Progenitor cell of endocrine pancreas (in vitro differentiated cells): ENCODE measurements around the gene SLC17A9. TPM values are rescaled to one million over a fixed set of nuclear protein-coding genes. Genes with fewer than 3 reads are reported as not detected.

Source experiments
- DNase-seq: peaks from one replicate; pipeline ENCODE4 v3.0.0; 2021; ENCODE audit warnings: low spot score; ENCODE audit not compliant: unreplicated experiment
- H3K27ac Mint-ChIP-seq: 2 replicates; pipeline ENCODE4 v1.8.0; 2021; ENCODE audit warnings: mild to moderate bottlenecking, moderate library complexity, mixed read lengths
- H3K27me3 Mint-ChIP-seq: 2 replicates; pipeline ENCODE4 v1.8.0; 2021; ENCODE audit warnings: mixed read lengths
- H3K36me3 Mint-ChIP-seq: 2 replicates; pipeline ENCODE4 v1.8.0; 2022; ENCODE audit warnings: mixed read lengths; ENCODE audit not compliant: insufficient read depth
- H3K4me1 Mint-ChIP-seq: 2 replicates; pipeline ENCODE4 v1.8.0; 2021; ENCODE audit warnings: low read depth, mixed read lengths
- H3K4me3 Mint-ChIP-seq: 2 replicates; pipeline ENCODE4 v1.8.0; 2021; ENCODE audit warnings: low read depth, mild to moderate bottlenecking, moderate library complexity, mixed read lengths
- H3K9me3 Mint-ChIP-seq: 2 replicates; pipeline ENCODE4 v1.8.0; 2021; ENCODE audit warnings: low read depth, mixed read lengths
- CTCF ChIP-seq: fragments of 200-600 bp; sonication (generic); IDR thresholded peaks from one replicate; pipeline ENCODE4 v1.5.0; 2021; ENCODE audit warnings: antibody characterized with exemption, mild to moderate bottlenecking; ENCODE audit not compliant: unreplicated experiment
- total RNA-seq: library from RNA; stranded (reverse); gene quantifications from 2 replicates; pipeline ENCODE4 v1.2.1, GENCODE V29; 2021

SLC17A9 gene
- total RNA-seq, 1 donor from 2014 or later, result 8.0 TPM

GRCh38 chr20:62955519-62956386, 3.2 kb downstream of the SLC17A9 start:
- no peaks in the 10 kb centered on the region for H3K9me3 Mint-ChIP-seq
- H3K4me3 Mint-ChIP-seq, result peak overlapping the region; percentile 16
- H3K36me3 Mint-ChIP-seq, result no peaks in the 10 kb centered on the region
- DNase-seq, result no peak
- TF ChIP-seq CTCF, result no peak
- H3K27ac Mint-ChIP-seq, result peak overlapping the region; percentile 63
- H3K27me3 Mint-ChIP-seq, result no peaks in the 10 kb centered on the region
- H3K4me1 Mint-ChIP-seq, result peaks cover 16% of the 10 kb centered on the region

DNA sequence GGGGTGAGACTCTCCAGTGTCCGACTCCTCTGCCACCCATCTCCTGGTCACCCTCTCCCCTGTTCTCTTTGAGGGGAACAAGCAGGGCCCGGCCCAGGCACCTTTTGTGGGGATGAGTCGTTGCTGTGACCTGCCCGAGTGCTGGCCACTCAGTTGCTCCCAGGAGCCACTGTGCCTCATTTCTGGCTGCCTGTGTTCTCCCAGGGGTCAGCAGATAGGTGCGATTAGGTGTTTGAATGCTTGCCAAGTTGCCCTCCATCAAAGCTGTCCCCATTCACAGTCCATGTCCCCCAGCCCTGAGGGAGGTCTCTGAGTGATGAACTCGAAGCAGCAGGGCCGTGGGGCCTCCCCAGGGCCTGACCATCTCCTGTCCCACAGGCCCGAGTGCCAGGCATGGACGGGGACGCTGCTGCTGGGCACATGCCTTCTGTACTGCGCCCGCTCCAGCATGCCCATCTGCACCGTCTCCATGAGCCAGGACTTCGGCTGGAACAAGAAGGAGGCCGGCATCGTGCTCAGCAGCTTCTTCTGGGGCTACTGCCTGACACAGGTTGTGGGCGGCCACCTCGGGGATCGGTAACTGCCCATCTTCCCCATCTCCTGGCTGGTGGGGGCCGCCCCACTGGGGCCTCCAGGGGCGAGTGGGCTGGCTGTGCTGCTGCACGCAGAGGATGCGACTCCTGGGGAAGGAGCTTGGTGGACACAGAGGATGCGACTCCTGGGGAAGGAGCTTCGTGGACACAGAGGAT, 4.1 kb downstream of the SLC17A9 start:
- Mint-ChIP-seq H3K27ac (peak overlapping the region; percentile 63), H3K36me3 (no peaks in the 10 kb centered on the region), H3K27me3 (no peaks in the 10 kb centered on the region), H3K9me3 (no peaks in the 10 kb centered on the region), H3K4me1 (peaks cover 16% of the 10 kb centered on the region), H3K4me3 (no peak overlapping the region)
- DNase-seq, result no peak
- no peak for TF ChIP-seq CTCF

- Mint-ChIP-seq H3K4me3 (no peak overlapping the region), H3K36me3 (no peaks in the 10 kb centered on the region)
Observed at GRCh38 chr20:62957136-62958117, 4.9 kb downstream of the SLC17A9 start.

DNA sequence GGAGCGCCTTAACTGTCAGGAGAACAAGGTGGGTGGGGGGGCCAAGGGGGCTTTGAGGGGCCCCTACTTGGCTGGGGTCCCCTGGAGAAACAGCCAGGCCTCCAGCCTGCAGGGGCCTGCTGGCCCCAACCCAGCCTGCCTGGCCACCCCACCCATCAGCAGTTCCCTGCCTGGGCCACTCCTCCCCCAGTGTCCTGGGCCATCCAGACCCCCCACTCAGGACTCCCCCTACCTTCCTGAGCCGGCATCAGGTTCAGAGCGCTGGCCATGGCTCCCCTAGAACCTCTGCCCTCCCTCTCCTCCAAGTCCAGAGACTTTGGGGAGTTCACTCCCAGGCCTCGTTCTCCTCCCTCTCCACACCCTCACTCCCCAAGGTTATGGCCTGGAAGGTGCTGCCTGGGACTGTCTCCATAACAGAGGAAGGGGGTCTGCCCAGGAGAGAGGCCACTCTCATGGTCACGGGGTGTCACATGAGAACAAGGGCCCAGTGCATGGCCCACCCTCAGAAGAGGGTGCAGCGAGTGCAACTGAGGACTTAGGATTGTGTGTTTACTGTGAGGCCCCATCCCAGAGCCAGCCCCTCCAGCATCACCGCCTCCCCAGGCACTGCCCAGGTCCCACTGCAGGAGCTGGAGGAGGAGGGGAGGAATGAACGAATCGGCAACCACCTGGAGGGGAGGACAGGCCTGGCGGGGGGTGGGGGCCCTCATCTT, 6.0 kb downstream of the SLC17A9 start:
- no peak for DNase-seq
- Mint-ChIP-seq H3K9me3 (no peaks in the 10 kb centered on the region), H3K27ac (no peak overlapping the region), H3K4me1 (peaks cover 14% of the 10 kb centered on the region), H3K36me3 (no peaks in the 10 kb centered on the region), H3K27me3 (no peaks in the 10 kb centered on the region), H3K4me3 (no peak overlapping the region)
- TF ChIP-seq CTCF, result no peak

More at GRCh38 chr20:62957136-62958117, 4.9 kb downstream of the SLC17A9 start:
- Mint-ChIP-seq H3K4me1 (peaks cover 14% of the 10 kb centered on the region), H3K27ac (no peak overlapping the region), H3K27me3 (no peaks in the 10 kb centered on the region), H3K9me3 (no peaks in the 10 kb centered on the region)
- no peak for DNase-seq
- no peak for TF ChIP-seq CTCF
